ENCODE measurements around the gene HMCN1. TPM values are rescaled to one million over a fixed set of nuclear protein-coding genes. Genes with fewer than 3 reads are reported as not detected.

HMCN1 gene
- total and polyA plus RNA-seq, 4 donors, result 1.5 to 6.8 (median 3.5) TPM

DNA sequence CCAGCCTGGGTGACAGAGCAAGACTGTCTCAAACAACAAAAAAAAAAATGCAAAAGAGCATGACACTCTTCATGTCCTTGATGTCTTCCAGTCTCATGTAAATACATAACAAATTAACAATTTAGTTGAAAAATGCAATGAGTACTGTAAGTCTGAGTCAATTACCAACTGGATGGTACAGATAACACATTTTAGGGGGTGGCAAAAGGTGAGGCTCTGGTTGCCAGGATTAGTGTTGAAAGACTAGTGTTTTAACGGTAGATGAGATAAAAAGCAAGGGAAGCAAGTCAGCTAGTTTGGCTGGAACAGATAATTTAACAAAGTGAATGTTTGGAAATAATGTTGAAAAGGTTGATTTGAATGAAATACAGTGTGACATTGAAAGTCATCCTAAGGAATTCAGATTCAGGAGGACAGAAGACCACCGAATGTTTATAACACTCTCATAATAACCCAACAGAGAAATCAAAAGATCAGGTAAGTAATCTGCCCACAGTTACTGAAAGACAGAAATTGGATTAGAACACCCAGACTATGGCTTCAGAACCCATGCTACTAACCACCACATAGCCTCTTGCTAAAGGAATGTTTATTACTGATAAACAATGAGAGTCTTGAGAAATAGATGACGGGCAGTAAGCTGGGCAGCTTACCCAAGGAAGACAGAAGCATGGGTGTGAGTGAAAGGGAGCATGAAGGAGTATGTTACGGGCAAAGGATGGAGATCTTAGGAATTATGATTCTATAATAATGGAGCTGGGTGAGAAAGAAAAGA, 312.4 kb downstream of the HMCN1 start:
- 78% methylated on average over 4 of the region's 4 CpGs for WGBS
- H3K9me3 ChIP-seq (ENCODE audit: control insufficient read depth in 4 of 4, low read length in 3 of 4), result no peaks in the 10 kb centered on the region
- no peak for DNase-seq (ENCODE audit: low spot score)
- no peak for TF ChIP-seq SP1 (IDR thresholded peaks at IDR 0.05)
- TF ChIP-seq, protein P1, sequence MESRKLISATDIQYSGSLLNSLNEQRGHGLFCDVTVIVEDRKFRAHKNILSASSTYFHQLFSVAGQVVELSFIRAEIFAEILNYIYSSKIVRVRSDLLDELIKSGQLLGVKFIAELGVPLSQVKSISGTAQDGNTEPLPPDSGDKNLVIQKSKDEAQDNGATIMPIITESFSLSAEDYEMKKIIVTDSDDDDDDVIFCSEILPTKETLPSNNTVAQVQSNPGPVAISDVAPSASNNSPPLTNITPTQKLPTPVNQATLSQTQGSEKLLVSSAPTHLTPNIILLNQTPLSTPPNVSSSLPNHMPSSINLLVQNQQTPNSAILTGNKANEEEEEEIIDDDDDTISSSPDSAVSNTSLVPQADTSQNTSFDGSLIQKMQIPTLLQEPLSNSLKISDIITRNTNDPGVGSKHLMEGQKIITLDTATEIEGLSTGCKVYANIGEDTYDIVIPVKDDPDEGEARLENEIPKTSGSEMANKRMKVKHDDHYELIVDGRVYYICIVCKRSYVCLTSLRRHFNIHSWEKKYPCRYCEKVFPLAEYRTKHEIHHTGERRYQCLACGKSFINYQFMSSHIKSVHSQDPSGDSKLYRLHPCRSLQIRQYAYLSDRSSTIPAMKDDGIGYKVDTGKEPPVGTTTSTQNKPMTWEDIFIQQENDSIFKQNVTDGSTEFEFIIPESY (IDR thresholded peaks at IDR 0.05), result no peak
- TF ChIP-seq FOXA1 (IDR thresholded peaks at IDR 0.05), result no peak
- TF ChIP-seq, protein P2, sequence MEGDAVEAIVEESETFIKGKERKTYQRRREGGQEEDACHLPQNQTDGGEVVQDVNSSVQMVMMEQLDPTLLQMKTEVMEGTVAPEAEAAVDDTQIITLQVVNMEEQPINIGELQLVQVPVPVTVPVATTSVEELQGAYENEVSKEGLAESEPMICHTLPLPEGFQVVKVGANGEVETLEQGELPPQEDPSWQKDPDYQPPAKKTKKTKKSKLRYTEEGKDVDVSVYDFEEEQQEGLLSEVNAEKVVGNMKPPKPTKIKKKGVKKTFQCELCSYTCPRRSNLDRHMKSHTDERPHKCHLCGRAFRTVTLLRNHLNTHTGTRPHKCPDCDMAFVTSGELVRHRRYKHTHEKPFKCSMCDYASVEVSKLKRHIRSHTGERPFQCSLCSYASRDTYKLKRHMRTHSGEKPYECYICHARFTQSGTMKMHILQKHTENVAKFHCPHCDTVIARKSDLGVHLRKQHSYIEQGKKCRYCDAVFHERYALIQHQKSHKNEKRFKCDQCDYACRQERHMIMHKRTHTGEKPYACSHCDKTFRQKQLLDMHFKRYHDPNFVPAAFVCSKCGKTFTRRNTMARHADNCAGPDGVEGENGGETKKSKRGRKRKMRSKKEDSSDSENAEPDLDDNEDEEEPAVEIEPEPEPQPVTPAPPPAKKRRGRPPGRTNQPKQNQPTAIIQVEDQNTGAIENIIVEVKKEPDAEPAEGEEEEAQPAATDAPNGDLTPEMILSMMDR (IDR thresholded peaks at IDR 0.05; ENCODE audit: low read depth, low read length, missing input control), result no peak
- TF ChIP-seq FOXA2 (IDR thresholded peaks at IDR 0.05), result no peak
- TF ChIP-seq TAF1 (conservative IDR thresholded peaks at IDR 0.05), result no peak
- TF ChIP-seq ATF3 (IDR thresholded peaks at IDR 0.05), result no peak
- TF ChIP-seq JUND (IDR thresholded peaks at IDR 0.05), result no peak
- TF ChIP-seq NR2F2 (IDR thresholded peaks at IDR 0.05), result no peak
- no peak for TF ChIP-seq EGR1 (IDR thresholded peaks at IDR 0.05; ENCODE audit: low read depth in 2 of 2)
- no peaks in the 10 kb centered on the region for H3K36me3 ChIP-seq (ENCODE audit: control insufficient read depth in 4 of 4, insufficient read depth in 3 of 4, low read depth in 1 of 4, low read length in 3 of 4)
- no peaks in the 10 kb centered on the region for H3K27me3 ChIP-seq (ENCODE audit: control insufficient read depth in 4 of 4, insufficient read depth in 4 of 4, low read length in 3 of 4)
- no peak overlapping the region for H3K27ac ChIP-seq (ENCODE audit: low read depth in 1 of 2, low read length in 2 of 2)
- no peak overlapping the region for H3K9ac ChIP-seq (ENCODE audit: low read depth in 1 of 2, low read length in 2 of 2)
- H3K4me1 ChIP-seq (ENCODE audit: control insufficient read depth in 4 of 4, insufficient read depth in 4 of 4, low read length in 3 of 4), result no peaks in the 10 kb centered on the region
- no peak overlapping the region for H3K4me3 ChIP-seq (ENCODE audit: low read depth in 1 of 3, low read length in 3 of 3)

DNA sequence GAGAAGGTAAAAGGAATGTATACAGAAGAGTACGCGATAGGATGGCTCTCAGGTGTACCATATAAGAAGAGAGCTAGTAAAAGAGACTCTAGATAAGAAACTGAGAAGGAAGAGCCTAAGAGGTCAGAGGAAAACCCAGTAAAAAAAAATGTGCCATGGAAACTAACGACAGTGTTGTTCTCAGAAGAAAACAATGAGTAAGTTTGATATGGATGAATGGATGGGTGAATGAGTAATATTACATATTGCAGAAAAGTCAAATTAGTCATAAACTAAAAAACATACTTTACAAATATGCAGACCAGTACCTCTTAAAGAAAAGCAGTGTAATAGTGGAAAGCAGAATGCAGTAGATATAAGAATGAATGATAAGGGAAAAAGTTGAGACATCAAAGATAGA, 316.2 kb downstream of the HMCN1 start:
- WGBS, result 82% methylated on average over 3 of the region's 3 CpGs
- Histone ChIP-seq H3K4me3 (ENCODE audit: low read depth in 1 of 3, low read length in 3 of 3) (no peak overlapping the region), H3K27me3 (ENCODE audit: control insufficient read depth in 4 of 4, insufficient read depth in 4 of 4, low read length in 3 of 4) (no peaks in the 10 kb centered on the region), H3K9me3 (ENCODE audit: control insufficient read depth in 4 of 4, low read length in 3 of 4) (no peaks in the 10 kb centered on the region), H3K9ac (ENCODE audit: low read depth in 1 of 2, low read length in 2 of 2) (no peak overlapping the region), H3K36me3 (ENCODE audit: control insufficient read depth in 4 of 4, insufficient read depth in 3 of 4, low read depth in 1 of 4, low read length in 3 of 4) (no peaks in the 10 kb centered on the region), H3K4me1 (ENCODE audit: control insufficient read depth in 4 of 4, insufficient read depth in 4 of 4, low read length in 3 of 4) (peaks cover 0 to 5% (median 3%) of the 10 kb centered on the region in 4 donors), H3K27ac (ENCODE audit: low read depth in 1 of 2, low read length in 2 of 2) (no peak overlapping the region)
- TF ChIP-seq HNF4G (IDR thresholded peaks at IDR 0.05) (no peak), GABPA (IDR thresholded peaks at IDR 0.05 in 1 of 2, conservative IDR thresholded peaks at IDR 0.05 in 1 of 2) (no peak), TAF1 (conservative IDR thresholded peaks at IDR 0.05) (no peak), SP1 (IDR thresholded peaks at IDR 0.05) (no peak), FOXA1 (IDR thresholded peaks at IDR 0.05) (no peak), NR2F2 (IDR thresholded peaks at IDR 0.05) (no peak), JUND (IDR thresholded peaks at IDR 0.05) (no peak), YY1 (IDR thresholded peaks at IDR 0.05) (no peak), HNF4A (conservative IDR thresholded peaks at IDR 0.05) (no peak), ATF3 (IDR thresholded peaks at IDR 0.05) (no peak), RXRA (IDR thresholded peaks at IDR 0.05) (no peak), EGR1 (IDR thresholded peaks at IDR 0.05; ENCODE audit: low read depth in 2 of 2) (no peak)
- TF ChIP-seq, protein P3, sequence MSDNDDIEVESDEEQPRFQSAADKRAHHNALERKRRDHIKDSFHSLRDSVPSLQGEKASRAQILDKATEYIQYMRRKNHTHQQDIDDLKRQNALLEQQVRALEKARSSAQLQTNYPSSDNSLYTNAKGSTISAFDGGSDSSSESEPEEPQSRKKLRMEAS (IDR thresholded peaks at IDR 0.05), result no peak
- TF ChIP-seq, protein P2 (IDR thresholded peaks at IDR 0.05; ENCODE audit: low read depth, low read length, missing input control), result no peak
- TF ChIP-seq, protein P1 (IDR thresholded peaks at IDR 0.05), result no peak
- TF ChIP-seq, protein P4, sequence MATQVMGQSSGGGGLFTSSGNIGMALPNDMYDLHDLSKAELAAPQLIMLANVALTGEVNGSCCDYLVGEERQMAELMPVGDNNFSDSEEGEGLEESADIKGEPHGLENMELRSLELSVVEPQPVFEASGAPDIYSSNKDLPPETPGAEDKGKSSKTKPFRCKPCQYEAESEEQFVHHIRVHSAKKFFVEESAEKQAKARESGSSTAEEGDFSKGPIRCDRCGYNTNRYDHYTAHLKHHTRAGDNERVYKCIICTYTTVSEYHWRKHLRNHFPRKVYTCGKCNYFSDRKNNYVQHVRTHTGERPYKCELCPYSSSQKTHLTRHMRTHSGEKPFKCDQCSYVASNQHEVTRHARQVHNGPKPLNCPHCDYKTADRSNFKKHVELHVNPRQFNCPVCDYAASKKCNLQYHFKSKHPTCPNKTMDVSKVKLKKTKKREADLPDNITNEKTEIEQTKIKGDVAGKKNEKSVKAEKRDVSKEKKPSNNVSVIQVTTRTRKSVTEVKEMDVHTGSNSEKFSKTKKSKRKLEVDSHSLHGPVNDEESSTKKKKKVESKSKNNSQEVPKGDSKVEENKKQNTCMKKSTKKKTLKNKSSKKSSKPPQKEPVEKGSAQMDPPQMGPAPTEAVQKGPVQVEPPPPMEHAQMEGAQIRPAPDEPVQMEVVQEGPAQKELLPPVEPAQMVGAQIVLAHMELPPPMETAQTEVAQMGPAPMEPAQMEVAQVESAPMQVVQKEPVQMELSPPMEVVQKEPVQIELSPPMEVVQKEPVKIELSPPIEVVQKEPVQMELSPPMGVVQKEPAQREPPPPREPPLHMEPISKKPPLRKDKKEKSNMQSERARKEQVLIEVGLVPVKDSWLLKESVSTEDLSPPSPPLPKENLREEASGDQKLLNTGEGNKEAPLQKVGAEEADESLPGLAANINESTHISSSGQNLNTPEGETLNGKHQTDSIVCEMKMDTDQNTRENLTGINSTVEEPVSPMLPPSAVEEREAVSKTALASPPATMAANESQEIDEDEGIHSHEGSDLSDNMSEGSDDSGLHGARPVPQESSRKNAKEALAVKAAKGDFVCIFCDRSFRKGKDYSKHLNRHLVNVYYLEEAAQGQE (IDR thresholded peaks at IDR 0.05), result no peak
- no peak for DNase-seq (ENCODE audit: low spot score)

Data from liver (tissue), 9 donors.